AG09319 (cell line): ENCODE results near the gene CCDC27.
"Not testable (repeated sequence)": the region's sequence is repeated elsewhere in the genome, so short reads cannot be mapped to it uniquely, and the experiment has no call there.

ENCODE experiments used
- DNase-seq: peaks from one replicate; pipeline ENCODE4 v3.0.0-alpha.2; 2010; ENCODE audit warnings: low read depth; ENCODE audit errors: extremely low read depth
- TF ChIP-seq, protein P1 (sequence below): IDR thresholded peaks from 2 replicates; pipeline ENCODE4 v1.5.1; 2011; ENCODE audit warnings: low read depth, mild to moderate bottlenecking, inconsistent platforms, low read length, moderate library complexity

The CCDC27 gene

GRCh38 chr1:3795453-3796214 is 43.4 kb downstream of the CCDC27 start:
- DNase-seq, result no peak
- TF ChIP-seq, protein P1, sequence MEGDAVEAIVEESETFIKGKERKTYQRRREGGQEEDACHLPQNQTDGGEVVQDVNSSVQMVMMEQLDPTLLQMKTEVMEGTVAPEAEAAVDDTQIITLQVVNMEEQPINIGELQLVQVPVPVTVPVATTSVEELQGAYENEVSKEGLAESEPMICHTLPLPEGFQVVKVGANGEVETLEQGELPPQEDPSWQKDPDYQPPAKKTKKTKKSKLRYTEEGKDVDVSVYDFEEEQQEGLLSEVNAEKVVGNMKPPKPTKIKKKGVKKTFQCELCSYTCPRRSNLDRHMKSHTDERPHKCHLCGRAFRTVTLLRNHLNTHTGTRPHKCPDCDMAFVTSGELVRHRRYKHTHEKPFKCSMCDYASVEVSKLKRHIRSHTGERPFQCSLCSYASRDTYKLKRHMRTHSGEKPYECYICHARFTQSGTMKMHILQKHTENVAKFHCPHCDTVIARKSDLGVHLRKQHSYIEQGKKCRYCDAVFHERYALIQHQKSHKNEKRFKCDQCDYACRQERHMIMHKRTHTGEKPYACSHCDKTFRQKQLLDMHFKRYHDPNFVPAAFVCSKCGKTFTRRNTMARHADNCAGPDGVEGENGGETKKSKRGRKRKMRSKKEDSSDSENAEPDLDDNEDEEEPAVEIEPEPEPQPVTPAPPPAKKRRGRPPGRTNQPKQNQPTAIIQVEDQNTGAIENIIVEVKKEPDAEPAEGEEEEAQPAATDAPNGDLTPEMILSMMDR, result no peak

DNA sequence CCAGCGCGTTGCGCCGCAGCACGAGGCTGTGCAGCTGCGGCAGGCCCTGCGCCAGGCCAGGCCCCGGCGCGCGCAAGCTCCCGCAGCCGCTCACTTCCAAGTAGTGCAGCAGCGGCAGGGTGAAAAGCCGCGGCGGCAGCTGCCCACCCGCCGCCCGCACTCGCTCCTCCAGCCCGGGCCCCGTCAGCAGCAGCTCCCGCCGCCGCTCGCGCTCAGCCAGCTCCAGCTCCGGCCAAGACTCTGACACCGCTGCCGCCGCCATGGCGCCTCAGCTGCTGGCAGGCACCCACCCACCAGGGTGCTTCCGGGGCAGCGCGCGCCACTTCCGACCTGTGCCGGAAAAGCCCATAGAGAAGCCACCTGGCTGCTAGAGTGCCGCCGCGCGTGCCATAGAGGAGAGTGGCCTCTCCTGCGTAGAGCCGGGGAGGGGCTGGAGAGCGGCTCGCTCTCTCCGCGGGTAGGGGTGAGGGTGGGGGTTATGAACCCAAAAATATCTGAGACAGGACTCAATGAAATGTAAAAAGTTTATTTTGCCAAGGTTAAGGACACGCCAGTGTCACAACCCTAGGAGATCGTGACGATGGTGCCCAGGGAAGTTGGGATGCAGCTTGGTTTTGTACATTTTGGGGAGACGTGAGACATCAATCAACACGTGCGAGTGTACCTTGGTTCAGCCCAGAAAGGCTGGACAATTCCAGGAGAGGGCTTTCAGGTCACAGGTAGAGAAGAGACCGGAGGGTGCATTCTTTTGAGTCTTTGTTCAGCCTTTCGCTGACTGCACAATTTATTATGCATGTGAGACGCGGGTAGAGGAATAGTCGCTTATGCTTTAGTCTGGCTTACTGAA is 44.2 kb downstream of the CCDC27 start, which contains the start of gene LRRC47:
Gene LRRC47 (minus strand): TSS at position 284 of the 847 bp plus-strand sequence. CDS start 22 bp downstream, at position 262.
- DNase-seq, result peak; percentile 64
- TF ChIP-seq, protein P1, result no peak

DNA sequence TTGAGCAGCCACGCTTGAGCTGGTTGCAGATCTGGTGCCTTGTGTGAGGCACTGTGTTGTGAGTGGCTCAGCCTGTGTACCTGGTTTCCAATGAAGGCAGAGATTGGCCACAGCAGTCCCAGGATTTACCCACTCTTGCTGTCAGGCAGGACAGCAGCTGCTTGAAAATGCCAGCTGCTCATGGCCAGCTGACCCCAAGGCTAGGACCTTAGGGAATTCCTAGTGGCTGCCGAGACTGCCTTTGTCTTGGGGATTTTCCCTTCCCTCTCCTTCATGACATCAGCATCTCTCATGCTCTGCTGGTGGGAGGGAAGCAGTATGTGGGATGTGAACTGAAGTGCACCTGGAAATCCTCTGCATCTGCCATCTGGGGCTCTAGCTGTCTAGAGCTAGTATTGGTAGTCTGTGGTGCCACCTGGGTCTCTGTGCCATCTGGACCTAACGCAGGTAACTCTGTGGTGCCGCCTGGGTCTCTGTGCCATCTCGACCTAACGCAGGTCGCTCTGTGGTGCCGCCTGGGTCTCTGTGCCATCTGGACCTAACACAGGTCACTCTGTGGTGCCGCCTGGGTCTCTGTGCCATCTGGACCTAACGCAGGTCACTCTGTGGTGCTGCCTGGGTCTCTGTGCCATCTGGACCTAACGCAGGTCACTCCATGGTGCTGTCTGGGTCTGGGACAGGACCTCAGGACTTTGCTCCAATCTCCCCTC is 47.9 kb downstream of the CCDC27 start:
- no peak for DNase-seq
- TF ChIP-seq, protein P1, result no peak

DNA sequence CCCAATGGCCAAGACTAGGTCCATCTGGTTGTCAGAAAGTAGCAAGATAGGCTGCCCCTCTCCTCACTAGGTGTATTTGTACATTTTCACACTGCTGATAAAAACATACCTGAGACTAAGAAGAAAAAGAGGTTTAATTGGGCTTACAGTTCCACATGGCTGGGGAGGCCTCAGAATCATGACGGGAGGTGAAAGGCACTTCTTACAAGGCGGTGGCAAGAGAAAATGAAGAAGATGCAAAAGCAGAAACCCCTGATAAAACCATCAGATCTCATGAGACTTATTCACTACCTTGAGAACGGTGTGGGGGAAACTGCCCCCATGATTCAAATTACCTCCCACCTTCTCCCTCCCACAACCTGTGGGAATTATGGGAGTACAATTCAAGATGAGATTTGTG is 48.5 kb downstream of the CCDC27 start:
- not testable (repeated sequence) for DNase-seq

GRCh38 chr1:3803905-3804626 is 51.8 kb downstream of the CCDC27 start:
- DNase-seq, result no peak
- TF ChIP-seq, protein P1, result no peak

- DNase-seq, result not testable (repeated sequence)
Observed at GRCh38 chr1:3804627-3804944, 52.3 kb downstream of the CCDC27 start.

GRCh38 chr1:3805038-3805437 is 52.8 kb downstream of the CCDC27 start:
- DNase-seq, result no peak
- TF ChIP-seq, protein P1, result no peak

DNA sequence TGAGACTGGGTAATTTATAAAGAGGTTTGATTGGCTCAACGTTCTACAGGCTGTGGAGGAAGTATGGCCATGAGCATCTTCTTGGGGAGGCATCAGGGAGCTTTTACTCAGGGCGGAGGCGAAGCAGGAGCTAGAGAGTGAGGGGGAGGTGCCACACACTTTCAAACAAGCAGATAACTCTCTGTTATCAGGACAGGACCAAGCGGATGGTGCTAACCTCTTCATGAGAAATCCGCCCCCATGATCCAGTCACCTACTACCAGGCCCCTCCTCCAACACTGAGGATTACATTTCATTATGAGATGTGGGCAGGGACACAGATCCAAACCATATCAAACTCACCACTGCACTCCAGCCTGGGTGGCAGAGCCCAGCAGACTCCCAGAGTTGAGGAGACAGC is 55.5 kb downstream of the CCDC27 start:
- DNase-seq, result no peak
- TF ChIP-seq, protein P1, result no peak
